Right cardiac atrium (tissue), 5 donors: Measurements from ENCODE around the gene TGFBR3. TPM values are rescaled to one million over a fixed set of nuclear protein-coding genes. Genes with fewer than 3 reads are reported as not detected.

Experiments
- ATAC-seq, 2 donors: fragments of 200-7000 bp; cut with Tn5 transposase; one replicate each; pipeline versions ENCODE4 v1.8.0 to v1.9.1; 2020; ENCODE audit warnings: moderate library complexity in 2 of 2, mild to moderate bottlenecking in 1 of 2
- DNase-seq, 3 donors: peaks; one replicate each; pipeline ENCODE4 v3.0.0-alpha.2; 2020
- H3K27ac ChIP-seq: one replicate; pipeline ENCODE4 v1.5.1; 2013; ENCODE audit warnings: mild to moderate bottlenecking, low read length, control low read depth, moderate library complexity
- H3K27me3 ChIP-seq: one replicate; pipeline ENCODE4 v1.6.1; 2013; ENCODE audit not compliant: control insufficient read depth, insufficient read depth
- H3K4me1 ChIP-seq: one replicate; pipeline ENCODE4 v1.6.1; 2013; ENCODE audit warnings: low read length; ENCODE audit not compliant: control insufficient read depth, insufficient read depth
- H3K4me3 ChIP-seq: one replicate; pipeline ENCODE4 v1.5.1; 2013; ENCODE audit warnings: low read length, control low read depth
- H3K9me3 ChIP-seq: one replicate; pipeline ENCODE4 v1.6.1; 2013; ENCODE audit warnings: low read length; ENCODE audit not compliant: control insufficient read depth
- WGBS: extraction: QIAGEN DNeasy Blood & Tissue Kit; methylation state at CpG from one replicate; pipeline ENCODE4 v1.1.7; 2013; 5-methylcytosine and 5-hydroxymethylcytosine counted together
- intact Hi-C, 4 donors: fragments of 100-400 bp; cut with DNase I; formaldehyde crosslinking; loops; one replicate each; pipeline versions ENCODE4 v1.11.0 to v1.14.0; 2022 to 2023
- polyA plus RNA-seq: library from polyadenylated mRNA; stranded (reverse); fragments of 200-250 nt; gene quantifications from one replicate; pipeline ENCODE4 v1.2.3, GENCODE V29; 2013
- total RNA-seq, 4 donors: library from RNA; stranded (reverse); fragmentation: NEBNext Ultra II Directional; extraction: Animal tissue kit (Norgen Biotek cat#: 25700); gene quantifications; one replicate each; pipeline ENCODE4 v1.2.1, GENCODE V29; 2021
- donor health status: healthy with polysubstance abuse.
- donor health status: DM: no; HTN: yes; CAD: no.
- donor health status: DM: no; HTN: no; CAD: no.
- donor health status: DM: no; HTN: yes; CAD: no; lungs with severe emphysema.
- donor health status: DM: yes; HTN: yes; CAD: no.

TGFBR3 gene
- total and polyA plus RNA-seq, 5 donors: 14.5 to 52.4 (median 38.9) TPM

GRCh38 chr1:91833946-91834345, 52.0 kb downstream of the TGFBR3 start:
- intact Hi-C loops: loop anchor here in 2 of 4 donors (10.0 kb wide), 1 partner anchor 51 kb away; the partner anchor contains the start of gene TGFBR3 (in 2 of the 2)
- Histone ChIP-seq H3K4me1 (peaks cover 13% of the 10 kb centered on the region), H3K27ac (no peak overlapping the region)

GRCh38 chr1:91831132-91831930, 54.6 kb downstream of the TGFBR3 start:
- DNase-seq (no peak), ATAC-seq (no peak)
- intact Hi-C loops: loop anchor here in 2 of 4 donors (10.0 kb wide), 1 partner anchor 53 kb away; the partner anchor contains the start of gene TGFBR3 (in 2 of the 2)
- H3K4me3 ChIP-seq: no peak overlapping the region
- H3K4me1 ChIP-seq: peaks cover 24% of the 10 kb centered on the region
- no peaks in the 10 kb centered on the region for H3K27me3 ChIP-seq
- WGBS: 69% methylated on average over 8 of the region's 8 CpGs
- peak overlapping the region; percentile 85 for H3K27ac ChIP-seq
- no peaks in the 10 kb centered on the region for H3K9me3 ChIP-seq

More at GRCh38 chr1:91833946-91834345, 52.0 kb downstream of the TGFBR3 start:
- ATAC-seq: no peak
- Histone ChIP-seq H3K27me3 (no peaks in the 10 kb centered on the region), H3K4me3 (no peak overlapping the region), H3K9me3 (no peaks in the 10 kb centered on the region)
- DNase-seq: no peak
- WGBS: 66% methylated on average over 1 of the region's 1 CpG

DNA sequence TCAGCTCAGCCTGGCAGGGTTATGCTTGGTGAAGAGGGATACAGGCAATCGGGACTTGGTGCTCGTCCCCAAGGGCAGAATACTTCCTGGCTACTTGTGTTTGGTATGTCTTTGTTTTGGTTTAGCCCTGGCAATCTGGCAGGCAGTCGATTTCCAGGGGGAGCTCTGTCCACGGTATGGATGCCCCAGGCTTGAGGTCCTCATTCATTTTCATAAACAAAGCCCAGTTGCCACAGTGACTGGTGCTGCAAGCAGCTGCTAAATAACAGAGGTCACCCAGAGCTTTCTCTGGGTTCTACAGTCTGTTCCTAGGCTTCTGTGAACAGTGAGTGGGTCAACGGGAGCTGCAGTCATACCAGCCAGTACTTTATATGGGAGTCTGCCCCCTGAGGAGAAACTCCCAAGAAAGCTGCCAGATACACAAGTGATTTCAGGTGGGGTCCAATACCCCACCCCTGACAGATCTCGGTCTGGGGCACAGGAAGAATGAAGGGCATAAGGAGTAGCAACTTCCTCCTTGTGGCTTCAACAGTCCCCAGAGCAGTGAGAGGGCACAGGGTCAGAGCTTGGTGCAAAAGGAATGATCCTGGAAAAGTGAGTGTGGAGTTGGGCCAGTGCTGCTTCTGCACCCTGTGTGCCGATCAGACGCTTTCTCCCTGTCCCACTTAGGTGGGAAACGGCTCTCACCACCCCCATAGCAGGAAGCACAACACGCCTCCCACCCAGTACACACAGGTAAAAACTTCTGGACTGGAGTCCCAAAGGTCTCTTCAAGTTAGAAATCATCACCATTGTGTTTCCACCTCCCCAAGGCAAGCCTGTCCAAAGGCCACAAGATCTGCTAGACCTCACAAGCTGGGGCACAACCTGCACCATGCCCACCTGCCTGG, 55.5 kb downstream of the TGFBR3 start:
- peak; percentile 82 to 85 for ATAC-seq
- Histone ChIP-seq H3K4me3 (no peak overlapping the region), H3K27ac (peak overlapping the region; percentile 85), H3K9me3 (no peaks in the 10 kb centered on the region), H3K4me1 (peaks cover 24% of the 10 kb centered on the region), H3K27me3 (no peaks in the 10 kb centered on the region)
- 33% methylated on average over 10 of the region's 10 CpGs for WGBS
- intact Hi-C loops: loop anchor here in 2 of 4 donors (10.0 kb wide), 1 partner anchor 54 kb away; the partner anchor contains the start of gene TGFBR3 (in 2 of the 2)
- DNase-seq: peak; percentile 75 to 92 (median 87)

GRCh38 chr1:91829293-91830153, 56.4 kb downstream of the TGFBR3 start:
- no peak for ATAC-seq
- Histone ChIP-seq H3K4me3 (no peak overlapping the region), H3K27ac (peak overlapping the region; percentile 85), H3K4me1 (peaks cover 24% of the 10 kb centered on the region), H3K27me3 (no peaks in the 10 kb centered on the region), H3K9me3 (no peaks in the 10 kb centered on the region)
- WGBS: 80% methylated on average over 6 of the region's 6 CpGs
- no peak for DNase-seq
- intact Hi-C loops: loop anchor here in 2 of 4 donors (10.0 kb wide), 1 partner anchor 55 kb away; the partner anchor contains the start of gene TGFBR3 (in 2 of the 2)

DNA sequence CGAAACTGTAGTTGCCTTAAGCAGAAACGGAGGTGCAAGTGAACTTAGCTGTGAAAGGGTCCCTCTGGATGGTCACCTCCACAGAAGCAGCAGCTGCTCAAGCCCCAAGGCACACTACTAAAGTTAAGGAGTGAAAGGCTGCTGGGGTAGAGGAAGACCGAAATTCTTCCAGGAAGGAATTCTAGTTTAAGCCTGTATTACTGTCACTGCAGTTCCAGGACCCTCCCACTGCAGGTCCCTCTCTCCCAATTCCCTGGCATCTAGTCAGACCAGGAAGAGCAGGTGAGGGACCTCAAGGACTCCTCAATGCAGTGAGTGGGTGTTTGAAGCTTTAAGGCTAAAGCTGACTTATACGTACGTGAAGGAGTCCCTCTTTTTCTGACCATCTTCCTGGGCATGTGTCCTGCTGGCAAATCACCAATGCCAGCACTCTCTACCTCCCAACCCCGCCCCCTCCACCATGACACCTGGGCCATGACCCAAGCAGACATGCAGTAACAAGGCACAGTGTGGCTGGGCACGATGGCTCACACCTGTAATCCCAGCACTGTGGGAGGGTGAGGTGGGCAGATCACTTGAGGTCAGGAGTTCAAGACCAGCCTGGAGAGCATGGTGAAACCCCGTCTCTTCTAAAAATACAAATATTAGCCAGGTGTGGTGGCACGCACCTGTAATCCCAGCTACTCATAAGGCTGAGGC, 57.2 kb downstream of the TGFBR3 start:
- ATAC-seq (no peak), DNase-seq (no peak)
- Histone ChIP-seq H3K27me3 (no peaks in the 10 kb centered on the region), H3K27ac (peak overlapping the region; percentile 28), H3K9me3 (no peaks in the 10 kb centered on the region), H3K4me3 (no peak overlapping the region), H3K4me1 (peaks cover 24% of the 10 kb centered on the region)
- intact Hi-C loops: no loop called here
- 78% methylated on average over 9 of the region's 9 CpGs for WGBS

- ATAC-seq: no peak
- Histone ChIP-seq H3K4me1 (peaks cover 24% of the 10 kb centered on the region), H3K9me3 (no peaks in the 10 kb centered on the region), H3K27me3 (no peaks in the 10 kb centered on the region), H3K4me3 (no peak overlapping the region), H3K27ac (peak overlapping the region; percentile 82)
- no peak for DNase-seq
- intact Hi-C loops: no loop called here
- 60% methylated on average over 12 of the region's 12 CpGs for WGBS
Measured at GRCh38 chr1:91827459-91828321, 58.3 kb downstream of the TGFBR3 start.

DNA sequence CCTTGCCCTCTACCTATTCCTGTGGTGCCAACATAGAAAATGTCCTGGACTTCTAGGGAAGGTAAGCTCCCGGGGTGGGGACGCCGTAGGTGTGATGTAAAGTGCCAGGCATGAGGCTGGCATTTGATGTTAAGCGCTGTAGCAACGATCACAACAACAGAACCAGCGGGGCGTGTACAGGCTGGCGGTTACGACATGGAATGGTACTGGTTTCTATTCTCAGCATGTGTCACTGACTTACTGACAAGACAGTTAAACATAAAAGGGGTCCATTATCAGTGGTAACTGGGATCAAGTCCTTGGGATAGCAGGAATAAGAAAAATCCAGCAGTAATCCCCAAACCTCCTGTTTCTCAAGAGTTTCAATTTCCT, 58.9 kb downstream of the TGFBR3 start:
- H3K27me3 ChIP-seq: no peaks in the 10 kb centered on the region
- intact Hi-C loops: no loop called here
- no peak overlapping the region for H3K4me3 ChIP-seq
- ATAC-seq (peak; percentile 80 to 81), DNase-seq (peak; percentile 43 to 79 (median 77))
- H3K4me1 ChIP-seq: peaks cover 24% of the 10 kb centered on the region
- peak overlapping the region; percentile 82 for H3K27ac ChIP-seq
- H3K9me3 ChIP-seq: no peaks in the 10 kb centered on the region
- WGBS: 70% methylated on average over 9 of the region's 9 CpGs

- intact Hi-C loops: no loop called here
- H3K4me3 ChIP-seq: no peak overlapping the region
- ATAC-seq (no peak), DNase-seq (no peak)
- 75% methylated on average over 5 of the region's 5 CpGs for WGBS
- no peaks in the 10 kb centered on the region for H3K9me3 ChIP-seq
- peaks cover 24% of the 10 kb centered on the region for H3K4me1 ChIP-seq
- H3K27me3 ChIP-seq: no peaks in the 10 kb centered on the region
- peak overlapping the region; percentile 96 for H3K27ac ChIP-seq
Measured at GRCh38 chr1:91826649-91827048, 59.3 kb downstream of the TGFBR3 start.

DNA sequence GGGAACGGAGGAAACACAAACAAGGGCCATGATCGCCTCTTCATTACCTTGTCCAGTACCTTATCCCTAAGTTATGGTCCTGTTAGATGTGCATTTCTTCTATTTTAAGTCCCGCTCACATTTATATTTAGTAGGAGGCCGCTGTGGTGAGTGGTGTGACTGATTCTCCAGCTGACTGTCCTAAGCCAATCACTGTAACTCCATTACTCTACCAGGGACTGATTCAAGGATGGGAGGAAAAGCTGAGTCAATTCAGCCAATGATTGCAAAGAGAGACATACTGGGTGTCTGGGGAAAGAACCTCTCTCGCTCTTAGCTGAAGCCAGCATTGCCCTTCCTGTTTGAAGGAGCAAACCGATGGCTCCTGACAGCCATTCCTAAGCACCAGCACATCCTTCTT, 59.7 kb downstream of the TGFBR3 start:
- Histone ChIP-seq H3K9me3 (no peaks in the 10 kb centered on the region), H3K27ac (peak overlapping the region; percentile 96), H3K4me3 (no peak overlapping the region), H3K4me1 (peaks cover 24% of the 10 kb centered on the region), H3K27me3 (no peaks in the 10 kb centered on the region)
- WGBS: 73% methylated on average over 6 of the region's 6 CpGs
- ATAC-seq (peak; percentile 67 to 71), DNase-seq (no peak)
- intact Hi-C loops: no loop called here
